Keratinocyte (primary cell): ENCODE measurements around the gene ANKRD24. TPM values are rescaled to one million over a fixed set of nuclear protein-coding genes. Genes with fewer than 3 reads are reported as not detected.
"Not testable (repeated sequence)": the region's sequence is repeated elsewhere in the genome, so short reads cannot be mapped to it uniquely, and the experiment has no call there.

ENCODE experiments used
- DNase-seq: peaks from one replicate; pipeline ENCODE4 v3.0.0-alpha.2; 2011; ENCODE audit warnings: low read depth, missing footprints, low spot score
- FAIRE-seq: peaks from 2 replicates; lab custom pipeline; 2011; peaks lifted over from hg19 to GRCh38; lab: Jason Lieb, UNC
- H2AFZ ChIP-seq: 2 replicates; pipeline ENCODE4 v1.6.0; 2012; ENCODE audit warnings: low read length, control low read depth, inconsistent platforms; ENCODE audit not compliant: control insufficient read depth
- H3K27ac ChIP-seq: 2 replicates; pipeline ENCODE4 v1.5.1; 2011; ENCODE audit warnings: low read length; ENCODE audit not compliant: control insufficient read depth, insufficient read depth
- H3K27me3 ChIP-seq: 3 replicates; pipeline ENCODE4 v1.6.0; 2011; ENCODE audit warnings: low read length; ENCODE audit not compliant: control insufficient read depth, insufficient read depth; ENCODE audit errors: extremely low read depth
- H3K36me3 ChIP-seq, 2 experiments: 2 replicates in 1 of 2; 3 replicates in 1 of 2; pipeline ENCODE4 v1.5.1; 2011; ENCODE audit warnings: low read length in 2 of 2, mild to moderate bottlenecking in 1 of 2; ENCODE audit not compliant: control insufficient read depth in 2 of 2, insufficient read depth in 2 of 2; ENCODE audit errors: extremely low read depth in 1 of 2
- H3K4me1 ChIP-seq: 3 replicates; pipeline ENCODE4 v1.5.1; 2011; ENCODE audit warnings: low read length; ENCODE audit not compliant: control insufficient read depth, insufficient read depth; ENCODE audit errors: extremely low read depth
- H3K4me2 ChIP-seq: 3 replicates; pipeline ENCODE4 v1.6.0; 2011; ENCODE audit warnings: low read depth, low read length; ENCODE audit not compliant: control insufficient read depth, insufficient read depth; ENCODE audit errors: extremely low read depth
- H3K4me3 ChIP-seq, 3 experiments: fragments of 200-600 bp in 1 of 3; sonication (generic) in 1 of 3; 2 replicates in 2 of 3; 3 replicates in 1 of 3; pipeline ENCODE4 v1.5.1; 2011 to 2016; ENCODE audit warnings: low read length in 3 of 3, mild to moderate bottlenecking in 3 of 3, control low read depth in 2 of 3, inconsistent platforms in 1 of 3, low read depth in 1 of 3, mixed read lengths in 1 of 3, mixed run types in 1 of 3, moderate library complexity in 1 of 3; ENCODE audit not compliant: control insufficient read depth in 2 of 3, insufficient read depth in 2 of 3; ENCODE audit errors: extremely low read depth in 1 of 3
- H3K79me2 ChIP-seq: 2 replicates; pipeline ENCODE4 v1.6.0; 2012; ENCODE audit warnings: low read length; ENCODE audit not compliant: control insufficient read depth, insufficient read depth
- H3K9ac ChIP-seq: 3 replicates; pipeline ENCODE4 v1.6.0; 2011; ENCODE audit warnings: low read length; ENCODE audit not compliant: control insufficient read depth, insufficient read depth; ENCODE audit errors: extremely low read depth
- H3K9me1 ChIP-seq: 3 replicates; pipeline ENCODE4 v1.6.0; 2011; ENCODE audit warnings: low read length; ENCODE audit not compliant: control insufficient read depth, insufficient read depth; ENCODE audit errors: extremely low read depth
- H3K9me3 ChIP-seq: 2 replicates; pipeline ENCODE4 v1.5.1; 2012; ENCODE audit warnings: low read depth, low read length; ENCODE audit not compliant: control insufficient read depth
- H4K20me1 ChIP-seq: 3 replicates; pipeline ENCODE4 v1.6.0; 2011; ENCODE audit warnings: low read length; ENCODE audit not compliant: control insufficient read depth, insufficient read depth; ENCODE audit errors: extremely low read depth
- EZH2 ChIP-seq: IDR thresholded peaks from one replicate; pipeline ENCODE4 v1.6.1; 2012; ENCODE audit warnings: inconsistent platforms, mild to moderate bottlenecking, low read length, moderate library complexity
- dilution Hi-C: fragments of 300-500 bp; cut with MboI; formaldehyde crosslinking; loops from one replicate; pipeline ENCODE4 v1.7.0; 2020; ENCODE audit warnings: low sequenced_read_pairs; ENCODE audit not compliant: extremely low pct_ligation_motif_present
- polyA plus RNA-seq, 5 experiments: library from polyadenylated mRNA; depleted of rRNA in 3 of 5; stranded (reverse) in 3 of 5; stranded (forward) in 1 of 5; unstranded in 1 of 5; fragments of >200 nt; gene quantifications; 1 replicate in 1 of 5; 2 replicates in 3 of 5; 3 replicates in 1 of 5; pipeline versions ENCODE4 v1.2.1 to v1.2.3, GENCODE V29; 2011 to 2012; ENCODE audit warnings: missing spikeins in 2 of 5, low read depth in 1 of 5, low replicate concordance in 1 of 5
- TF ChIP-seq, protein P1 (sequence below), 3 experiments: IDR thresholded peaks in 1 of 3; conservative IDR thresholded peaks in 1 of 3; optimal IDR thresholded peaks in 1 of 3; 2 replicates in 2 of 3; 3 replicates in 1 of 3; pipeline versions ENCODE3 to v1.5.1; 2011; ENCODE audit warnings: low read length in 3 of 3, mild to moderate bottlenecking in 3 of 3, moderate library complexity in 2 of 3, control low read depth in 1 of 3, inconsistent platforms in 1 of 3; ENCODE audit not compliant: insufficient read depth in 2 of 3; ENCODE audit errors: extremely low read depth in 1 of 3

ANKRD24 gene
- polyA plus RNA-seq, 1 donor (not counting 4 experiments of a cell fraction or from before 2014, with no cell fraction given) = 0.07 TPM

GRCh38 chr19:4140237-4140711, 42.2 kb upstream of the ANKRD24 start:
- no peak overlapping the region for H2AFZ ChIP-seq
- no peak overlapping the region for H3K4me2 ChIP-seq
- no peak for DNase-seq

DNA sequence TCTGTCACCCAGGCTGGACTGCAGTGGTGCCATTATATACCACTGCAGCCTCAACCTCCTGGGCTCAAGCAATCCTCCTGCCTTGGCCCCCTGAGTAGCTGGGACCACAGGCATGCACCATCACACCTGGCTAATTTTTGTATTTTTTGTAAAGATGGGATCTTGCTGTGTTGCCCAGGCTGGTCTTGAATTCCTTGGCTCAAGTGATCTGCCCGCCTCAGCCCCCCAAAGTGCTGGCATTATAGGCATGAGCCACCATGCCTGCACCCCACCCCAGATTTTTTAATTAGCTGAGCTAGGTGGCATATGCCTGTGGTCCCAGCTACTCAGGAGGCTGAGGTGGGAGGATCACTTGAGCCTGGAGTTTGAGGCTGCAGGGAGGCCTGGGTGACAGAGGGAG, 39.6 kb upstream of the ANKRD24 start:
- H3K36me3 ChIP-seq, FAIRE-seq, H3K4me1 ChIP-seq, H3K79me2 ChIP-seq, H3K9ac ChIP-seq, DNase-seq, H3K4me2 ChIP-seq, dilution Hi-C loops, H3K27me3 ChIP-seq, H3K4me3 ChIP-seq, H4K20me1 ChIP-seq, H3K9me1 ChIP-seq, H3K9me3 ChIP-seq, H2AFZ ChIP-seq, H3K27ac ChIP-seq: not testable (repeated sequence)

More at GRCh38 chr19:4140237-4140711, 42.2 kb upstream of the ANKRD24 start:
- no peaks in the 10 kb centered on the region for H3K27me3 ChIP-seq
- dilution Hi-C loops = no loop called here
- H4K20me1 ChIP-seq = no peaks in the 10 kb centered on the region
- no peaks in the 10 kb centered on the region for H3K4me1 ChIP-seq
- H3K9me1 ChIP-seq = no peaks in the 10 kb centered on the region
- FAIRE-seq = peak; percentile 29
- H3K36me3 ChIP-seq = no peaks in the 10 kb centered on the region
- H3K4me3 ChIP-seq = no peak overlapping the region
- H3K9ac ChIP-seq = no peak overlapping the region
- no peak for TF ChIP-seq EZH2
- TF ChIP-seq, protein P1, sequence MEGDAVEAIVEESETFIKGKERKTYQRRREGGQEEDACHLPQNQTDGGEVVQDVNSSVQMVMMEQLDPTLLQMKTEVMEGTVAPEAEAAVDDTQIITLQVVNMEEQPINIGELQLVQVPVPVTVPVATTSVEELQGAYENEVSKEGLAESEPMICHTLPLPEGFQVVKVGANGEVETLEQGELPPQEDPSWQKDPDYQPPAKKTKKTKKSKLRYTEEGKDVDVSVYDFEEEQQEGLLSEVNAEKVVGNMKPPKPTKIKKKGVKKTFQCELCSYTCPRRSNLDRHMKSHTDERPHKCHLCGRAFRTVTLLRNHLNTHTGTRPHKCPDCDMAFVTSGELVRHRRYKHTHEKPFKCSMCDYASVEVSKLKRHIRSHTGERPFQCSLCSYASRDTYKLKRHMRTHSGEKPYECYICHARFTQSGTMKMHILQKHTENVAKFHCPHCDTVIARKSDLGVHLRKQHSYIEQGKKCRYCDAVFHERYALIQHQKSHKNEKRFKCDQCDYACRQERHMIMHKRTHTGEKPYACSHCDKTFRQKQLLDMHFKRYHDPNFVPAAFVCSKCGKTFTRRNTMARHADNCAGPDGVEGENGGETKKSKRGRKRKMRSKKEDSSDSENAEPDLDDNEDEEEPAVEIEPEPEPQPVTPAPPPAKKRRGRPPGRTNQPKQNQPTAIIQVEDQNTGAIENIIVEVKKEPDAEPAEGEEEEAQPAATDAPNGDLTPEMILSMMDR (optimal IDR thresholded peaks at IDR 0.05 in 1 of 3, IDR thresholded peaks at IDR 0.05 in 1 of 3, conservative IDR thresholded peaks at IDR 0.05 in 1 of 3; ENCODE audit: extremely low read depth in 1 of 3, insufficient read depth in 2 of 3, low read length in 3 of 3) = peak; percentile 60 to 75 (median 67)
- no peak overlapping the region for H3K27ac ChIP-seq
- no peaks in the 10 kb centered on the region for H3K9me3 ChIP-seq
- H3K79me2 ChIP-seq = no peaks in the 10 kb centered on the region

DNA sequence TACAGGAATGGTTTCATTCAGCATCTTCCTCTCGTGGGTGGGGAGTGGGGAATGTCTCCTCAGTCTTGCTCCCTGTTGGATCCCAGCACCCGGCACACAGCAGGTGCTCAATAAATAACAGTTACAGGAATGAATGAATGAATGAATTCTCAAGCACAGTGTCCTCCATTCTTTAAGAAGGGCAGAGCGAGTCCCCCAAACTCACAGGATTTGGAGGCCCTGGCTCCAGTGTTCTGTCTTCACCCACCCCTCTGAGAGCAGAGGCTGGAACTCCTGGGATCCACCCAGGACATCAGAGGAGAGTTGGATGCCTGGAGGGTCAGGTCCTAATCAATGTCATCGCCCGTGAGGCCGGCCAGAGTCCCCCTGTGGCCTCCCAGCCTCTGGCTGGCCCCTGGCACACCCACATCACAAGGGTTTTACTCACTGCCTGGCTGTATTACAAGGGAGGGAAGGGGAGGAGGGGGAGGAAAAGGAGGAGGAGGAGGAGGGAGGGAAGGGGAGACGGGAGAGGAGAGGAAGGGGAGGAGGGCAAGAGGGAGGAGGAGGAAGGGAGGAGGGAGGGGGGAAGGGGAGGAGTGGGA, 37.7 kb upstream of the ANKRD24 start:
- dilution Hi-C loops = no loop called here
- FAIRE-seq = no peak
- Histone ChIP-seq H3K9me1 (no peaks in the 10 kb centered on the region), H4K20me1 (no peaks in the 10 kb centered on the region), H3K27ac (no peak overlapping the region), H3K4me2 (no peak overlapping the region), H2AFZ (no peak overlapping the region), H3K9me3 (no peaks in the 10 kb centered on the region), H3K36me3 (no peaks in the 10 kb centered on the region), H3K79me2 (no peaks in the 10 kb centered on the region), H3K4me1 (peaks cover 6% of the 10 kb centered on the region), H3K9ac (no peak overlapping the region), H3K27me3 (no peaks in the 10 kb centered on the region), H3K4me3 (no peak overlapping the region)
- DNase-seq = no peak
- no peak for TF ChIP-seq EZH2
- TF ChIP-seq, protein P1 (optimal IDR thresholded peaks at IDR 0.05 in 1 of 3, IDR thresholded peaks at IDR 0.05 in 1 of 3, conservative IDR thresholded peaks at IDR 0.05 in 1 of 3; ENCODE audit: extremely low read depth in 1 of 3, insufficient read depth in 2 of 3, low read length in 3 of 3) = no peak
